GM19023 (cell line): ENCODE data around the gene AHNAK2.

ENCODE experiments used
- ATAC-seq: cut with Tn5 transposase; IDR thresholded peaks from one replicate; pipeline ENCODE4 v1.9.1; 2021; ENCODE audit warnings: mild to moderate bottlenecking, moderate library complexity; ENCODE audit not compliant: unreplicated experiment

The AHNAK2 gene

DNA sequence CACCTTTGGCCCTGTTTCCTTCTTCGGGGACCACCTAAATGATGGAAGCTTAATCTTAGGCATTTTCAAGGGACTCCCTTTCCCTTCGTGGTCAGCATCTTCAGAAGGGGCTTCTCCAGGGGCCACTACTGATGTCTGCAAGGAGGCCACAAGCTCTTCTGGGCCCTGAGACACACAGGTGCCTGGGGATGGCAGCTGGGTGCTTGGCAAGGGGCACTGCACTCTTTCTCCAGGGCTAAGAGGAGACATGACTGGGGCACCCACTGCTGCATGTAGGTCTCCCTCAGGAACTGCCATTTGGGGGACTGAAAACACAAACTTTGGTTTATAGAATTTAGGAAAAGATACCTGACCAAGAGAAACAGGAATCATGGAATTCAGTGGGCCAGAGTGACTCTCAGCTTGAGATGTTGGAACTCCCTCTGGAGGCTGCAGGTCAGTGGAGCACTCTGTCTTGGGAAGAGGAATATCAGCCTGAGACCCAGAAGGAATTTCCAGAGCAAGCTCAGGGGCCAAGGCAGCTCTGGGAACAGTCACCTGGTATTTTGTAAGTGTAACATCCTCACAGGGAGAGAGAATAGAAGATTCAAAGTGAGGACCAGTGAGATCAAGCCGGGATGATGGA lies 37.5 kb downstream of the AHNAK2 start:
- ATAC-seq = no peak

DNA sequence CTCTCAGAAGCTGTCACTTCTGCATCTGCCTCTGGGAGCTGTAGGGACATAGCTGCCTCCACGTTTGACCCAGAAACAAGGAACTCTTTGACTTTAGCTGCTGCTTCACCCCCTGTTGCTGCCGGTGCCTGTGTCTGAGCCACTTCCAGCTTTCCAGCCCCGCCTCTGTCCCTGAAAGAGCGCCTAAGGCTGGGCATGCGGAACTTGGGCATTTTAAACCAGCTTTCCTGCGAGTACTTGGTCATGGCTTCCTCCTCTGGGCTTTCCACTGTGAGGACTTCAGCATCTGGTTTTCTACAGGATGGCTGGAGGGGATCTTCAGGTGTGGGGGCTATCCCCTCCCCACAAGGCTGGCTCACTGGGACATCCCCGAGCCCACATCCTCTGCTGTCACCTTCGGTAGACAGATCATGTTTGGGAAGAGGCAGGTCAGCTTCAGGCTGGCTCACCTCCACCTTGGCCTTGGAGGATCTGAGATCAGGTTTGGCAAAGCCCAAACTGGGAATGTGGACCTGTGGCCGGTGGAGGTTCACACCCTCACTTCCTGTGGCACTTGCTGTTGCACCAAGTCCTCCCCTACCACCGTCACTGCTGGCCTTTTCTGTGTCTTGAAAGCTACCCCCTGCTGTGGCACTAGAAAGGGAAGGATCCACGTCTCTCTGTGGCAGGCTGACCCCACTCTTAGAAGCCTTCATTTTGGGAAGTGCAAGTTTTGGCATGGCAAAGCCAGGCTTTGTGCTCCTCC lies 38.3 kb downstream of the AHNAK2 start:
- no peak for ATAC-seq

DNA sequence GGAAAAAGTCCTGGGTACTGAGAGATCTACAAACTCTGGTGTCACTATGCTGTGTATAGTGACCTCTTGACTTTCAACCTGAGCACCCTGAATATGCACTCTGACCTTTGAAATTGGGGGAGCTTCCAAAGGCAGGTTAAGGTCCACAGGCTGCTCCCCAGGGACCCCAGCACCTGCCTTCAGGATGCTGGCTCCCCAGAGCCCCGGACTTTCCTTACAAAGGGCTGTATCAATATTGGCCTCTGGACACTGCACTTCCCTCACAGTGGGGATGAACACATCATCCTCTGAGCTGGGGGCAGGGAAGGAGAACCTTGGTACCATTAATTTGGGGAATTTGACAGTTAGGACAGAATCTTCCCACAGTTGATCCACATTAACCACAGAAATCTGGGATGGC lies 39.2 kb downstream of the AHNAK2 start:
- ATAC-seq = no peak

DNA sequence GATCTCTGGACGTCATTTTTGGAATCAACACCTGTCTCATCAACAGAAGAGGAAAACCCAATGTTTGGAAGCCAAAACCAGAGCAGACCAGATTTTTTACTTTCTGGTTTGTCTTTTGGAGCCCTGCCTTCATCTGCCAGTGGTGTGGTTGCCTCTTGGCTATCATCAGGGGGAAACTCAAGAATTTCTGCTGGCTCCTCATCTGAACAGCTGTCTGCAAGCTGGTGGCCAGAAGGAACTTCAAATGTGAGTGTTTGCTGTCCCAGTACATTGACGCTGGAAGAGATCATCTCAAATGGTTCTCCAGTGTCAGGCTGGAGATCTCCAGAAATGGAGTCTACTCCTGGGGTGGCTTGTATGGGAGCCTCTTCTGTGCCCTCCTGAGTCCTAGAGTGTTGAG lies 39.7 kb downstream of the AHNAK2 start:
- no peak for ATAC-seq

DNA sequence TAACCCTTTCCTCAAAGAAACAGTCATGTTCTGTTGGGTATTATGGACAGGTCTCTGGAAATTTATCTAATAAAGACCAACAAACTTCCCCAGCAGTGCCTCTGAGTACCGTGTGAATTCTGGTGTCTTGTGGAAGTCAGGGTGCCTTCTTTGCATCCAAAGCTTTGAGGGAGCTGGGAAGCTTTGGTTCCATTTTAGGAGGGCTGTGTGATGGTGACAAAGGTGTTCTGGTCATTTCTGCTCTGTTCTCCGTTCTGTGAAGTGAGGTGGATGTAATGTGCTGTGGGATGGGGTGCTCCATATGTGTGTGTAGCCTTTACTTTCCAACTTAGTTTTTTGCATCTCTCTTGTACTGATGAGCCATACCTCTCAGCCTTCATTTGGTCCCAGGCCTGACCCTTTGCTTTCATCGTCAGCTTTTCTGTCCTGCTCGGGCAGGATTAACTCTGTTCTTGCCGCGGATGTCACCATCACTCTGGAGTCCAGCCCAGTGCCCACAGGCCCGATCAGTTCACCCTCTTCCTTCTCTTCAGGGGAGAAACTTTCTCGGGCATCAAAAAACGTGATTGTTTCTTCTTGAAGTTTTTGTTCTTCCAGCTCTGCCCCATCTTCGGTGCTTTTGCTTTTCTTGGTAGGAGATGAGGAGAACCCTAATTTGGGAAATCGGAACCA lies 40.3 kb downstream of the AHNAK2 start:
- no peak for ATAC-seq

DNA sequence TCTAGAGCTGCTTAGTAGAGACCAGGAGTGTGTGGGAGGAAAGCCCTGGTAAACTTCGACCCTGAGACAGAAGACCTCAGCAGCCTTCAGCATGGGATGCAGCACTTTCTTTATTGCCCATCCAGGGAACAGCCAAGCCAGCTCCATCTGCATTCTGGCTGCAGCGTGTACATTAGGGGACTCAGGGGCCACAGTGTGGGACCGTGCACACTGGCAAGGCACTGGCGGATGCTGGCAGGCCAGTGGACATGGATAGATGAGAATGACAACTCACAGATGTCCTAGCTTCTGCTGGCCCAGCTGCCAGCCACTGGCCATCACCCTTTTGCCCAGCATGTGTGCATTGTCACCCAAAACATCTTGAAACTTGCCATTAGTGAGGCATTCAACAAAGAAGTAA lies 41.0 kb downstream of the AHNAK2 start:
- no peak for ATAC-seq

DNA sequence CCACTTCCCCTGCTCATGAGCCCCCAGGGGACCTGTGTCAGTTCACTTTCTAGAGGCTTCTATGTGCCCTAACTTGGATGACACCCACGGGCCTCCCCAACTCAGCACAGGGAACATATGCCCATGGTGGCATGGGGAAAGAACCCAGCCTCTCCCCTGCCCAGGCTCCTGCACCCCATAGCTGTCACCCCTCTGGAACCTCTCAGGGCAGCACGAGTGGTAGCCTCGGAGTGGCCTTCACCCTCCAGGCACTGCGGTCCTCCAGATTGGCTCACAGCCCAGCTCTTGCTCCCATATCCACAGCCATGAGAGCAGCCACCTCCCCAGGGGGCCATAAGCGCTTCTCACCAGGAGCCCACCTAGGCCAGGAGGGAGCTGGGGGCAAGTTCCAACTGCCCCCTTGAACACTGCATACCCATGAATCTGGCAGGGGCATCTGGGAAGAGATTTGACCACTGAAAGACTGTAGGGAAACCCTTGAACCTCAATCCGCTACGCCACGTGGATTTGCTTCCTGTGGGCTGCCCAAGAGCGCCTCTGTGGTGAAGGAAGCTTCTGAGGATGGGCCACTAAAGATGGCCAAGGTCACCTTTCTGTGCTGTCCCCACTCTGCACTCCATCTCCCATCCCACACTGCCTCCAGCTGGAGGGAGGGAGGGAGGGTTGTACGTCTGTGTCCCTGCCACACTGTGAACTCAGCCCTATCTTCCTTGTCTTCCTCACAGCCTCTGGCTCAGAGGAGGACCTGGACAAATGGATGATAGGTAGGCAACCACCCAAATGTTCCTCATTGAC lies 41.6 kb downstream of the AHNAK2 start:
- no peak for ATAC-seq

DNA sequence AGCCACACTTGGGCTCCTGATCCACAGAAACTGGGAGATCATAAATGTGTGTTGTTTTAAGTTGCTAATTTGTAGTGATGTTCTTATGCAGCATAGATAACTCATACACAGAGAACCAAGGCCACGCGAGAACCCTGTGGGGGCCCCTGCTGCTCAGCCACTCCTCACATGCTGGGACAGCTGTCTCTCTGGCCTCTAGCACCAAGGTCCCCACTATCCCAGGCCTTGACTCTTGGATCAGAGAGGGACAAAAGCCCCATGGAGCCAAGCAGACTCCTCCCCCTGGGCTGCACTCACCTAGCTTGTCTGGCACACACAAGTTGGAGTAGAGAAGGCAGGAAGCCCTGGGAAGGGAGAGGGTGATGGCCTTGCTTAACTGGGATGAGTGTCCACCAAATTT lies 42.2 kb downstream of the AHNAK2 start:
- no peak for ATAC-seq

DNA sequence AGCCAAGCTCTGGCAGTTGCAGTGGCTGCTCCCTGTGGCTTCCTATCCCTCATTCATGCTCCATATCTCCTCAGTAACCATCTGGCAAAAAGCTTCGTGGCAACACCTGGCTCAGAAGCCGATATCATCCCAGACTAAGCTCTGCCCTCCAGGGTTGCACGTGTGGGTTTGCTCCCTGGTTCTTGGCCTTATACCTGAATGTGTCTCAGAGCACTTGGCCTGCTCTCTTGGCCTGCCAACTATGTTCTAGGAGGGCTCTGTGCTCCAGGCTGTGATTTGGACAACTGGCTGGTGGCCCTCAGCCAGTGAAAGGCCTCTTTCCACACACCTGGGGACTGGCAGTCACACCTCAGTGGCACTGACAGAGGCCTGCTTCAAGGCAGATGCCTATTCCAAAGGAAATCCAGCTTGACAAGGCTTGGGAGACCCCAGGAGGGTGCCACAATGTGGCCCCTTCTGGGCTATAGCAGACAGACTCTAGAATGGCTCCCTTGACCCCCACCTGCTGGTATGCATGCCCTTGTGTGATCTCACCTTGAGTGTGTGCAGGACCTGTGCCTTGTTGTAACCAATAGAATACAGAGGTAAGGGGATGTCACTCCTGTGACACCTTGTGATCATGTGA lies 43.0 kb downstream of the AHNAK2 start:
- ATAC-seq = no peak

DNA sequence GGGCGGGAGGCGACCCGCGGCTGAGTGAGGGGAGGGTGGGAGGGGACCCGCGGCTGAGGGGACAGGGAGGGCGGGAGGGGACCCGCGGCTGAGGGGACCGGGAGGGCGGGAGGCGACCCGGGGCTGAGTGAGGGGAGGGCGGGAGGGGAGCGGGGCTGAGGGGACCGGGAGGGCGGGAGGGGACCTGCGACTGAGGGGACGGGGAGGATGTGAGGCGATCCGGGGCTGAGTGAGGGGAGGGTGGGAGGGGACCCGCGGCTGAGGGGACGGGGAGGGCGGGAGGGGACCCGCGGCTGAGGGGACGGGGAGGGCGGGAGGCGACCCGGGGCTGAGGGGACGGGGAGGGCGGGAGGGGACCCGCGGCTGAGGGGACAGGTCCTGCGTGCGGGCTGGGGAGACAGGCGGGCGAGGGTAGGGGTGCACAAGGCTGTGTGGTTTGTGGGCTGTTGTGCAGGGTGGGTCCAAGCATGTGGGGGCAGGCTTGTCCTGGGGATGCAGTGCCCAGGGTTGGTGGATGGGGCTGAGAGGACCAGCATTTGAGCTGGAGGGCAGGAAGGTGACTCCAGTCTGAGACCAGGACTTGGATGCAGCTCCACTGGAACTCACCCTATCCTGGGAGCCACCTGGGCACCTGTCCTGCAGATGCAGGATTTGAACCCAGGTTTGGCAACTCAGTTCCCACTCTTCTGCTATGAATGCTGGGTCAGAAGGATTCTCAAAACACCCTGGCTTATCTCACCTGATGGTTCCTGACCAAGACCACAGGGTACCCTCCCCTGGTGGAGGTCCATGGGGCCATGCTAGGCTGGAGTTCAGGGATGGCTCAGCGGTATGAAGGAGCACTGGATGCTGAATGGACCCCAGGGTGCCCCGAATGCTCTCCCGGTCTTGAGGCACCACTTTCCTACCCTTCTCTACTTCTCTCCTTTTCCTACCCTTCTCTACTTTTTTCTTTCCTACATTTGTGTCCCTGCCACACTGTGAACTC lies 44.1 kb downstream of the AHNAK2 start:
- no peak for ATAC-seq

DNA sequence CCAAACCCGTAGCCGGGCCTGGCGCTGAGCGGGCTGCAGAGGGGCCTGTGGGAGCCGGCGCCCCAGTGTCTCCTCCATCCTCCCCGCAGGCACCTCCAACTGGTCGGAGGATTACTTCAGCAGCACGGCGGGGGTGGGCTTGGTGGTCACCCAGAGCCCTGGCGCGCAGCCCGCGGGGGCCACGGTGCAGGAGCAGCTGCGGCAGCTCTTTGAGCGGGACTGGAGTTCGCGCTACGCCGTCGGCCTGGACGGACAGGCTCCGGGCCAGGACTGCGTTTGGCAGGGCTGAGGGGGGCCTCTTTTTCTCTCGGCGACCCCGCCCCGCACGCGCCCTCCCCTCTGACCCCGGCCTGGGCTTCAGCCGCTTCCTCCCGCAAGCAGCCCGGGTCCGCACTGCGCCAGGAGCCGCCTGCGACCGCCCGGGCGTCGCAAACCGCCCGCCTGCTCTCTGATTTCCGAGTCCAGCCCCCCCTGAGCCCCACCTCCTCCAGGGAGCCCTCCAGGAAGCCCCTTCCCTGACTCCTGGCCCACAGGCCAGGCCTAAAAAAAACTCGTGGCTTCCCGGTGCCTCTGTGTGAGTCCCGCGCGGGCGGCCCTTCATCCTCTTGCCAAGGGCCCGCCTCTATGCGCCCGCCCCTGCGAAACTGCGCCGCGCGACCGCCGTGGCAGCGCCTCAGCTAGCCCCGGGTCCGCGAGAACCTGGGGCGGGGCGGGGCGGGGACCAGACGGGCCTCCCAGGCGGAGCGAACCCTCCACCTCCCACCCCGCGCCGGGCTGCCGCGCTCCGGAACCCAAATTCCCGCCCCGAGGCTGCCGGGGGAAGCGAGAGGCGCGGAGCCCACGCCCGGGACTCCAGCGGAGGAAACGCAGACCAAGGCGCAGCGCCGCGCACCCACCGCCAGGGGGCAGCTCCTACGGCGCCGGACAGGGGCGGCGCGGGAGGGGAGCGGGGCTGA lies 45.2 kb downstream of the AHNAK2 start:
- ATAC-seq = peak; percentile 51

DNA sequence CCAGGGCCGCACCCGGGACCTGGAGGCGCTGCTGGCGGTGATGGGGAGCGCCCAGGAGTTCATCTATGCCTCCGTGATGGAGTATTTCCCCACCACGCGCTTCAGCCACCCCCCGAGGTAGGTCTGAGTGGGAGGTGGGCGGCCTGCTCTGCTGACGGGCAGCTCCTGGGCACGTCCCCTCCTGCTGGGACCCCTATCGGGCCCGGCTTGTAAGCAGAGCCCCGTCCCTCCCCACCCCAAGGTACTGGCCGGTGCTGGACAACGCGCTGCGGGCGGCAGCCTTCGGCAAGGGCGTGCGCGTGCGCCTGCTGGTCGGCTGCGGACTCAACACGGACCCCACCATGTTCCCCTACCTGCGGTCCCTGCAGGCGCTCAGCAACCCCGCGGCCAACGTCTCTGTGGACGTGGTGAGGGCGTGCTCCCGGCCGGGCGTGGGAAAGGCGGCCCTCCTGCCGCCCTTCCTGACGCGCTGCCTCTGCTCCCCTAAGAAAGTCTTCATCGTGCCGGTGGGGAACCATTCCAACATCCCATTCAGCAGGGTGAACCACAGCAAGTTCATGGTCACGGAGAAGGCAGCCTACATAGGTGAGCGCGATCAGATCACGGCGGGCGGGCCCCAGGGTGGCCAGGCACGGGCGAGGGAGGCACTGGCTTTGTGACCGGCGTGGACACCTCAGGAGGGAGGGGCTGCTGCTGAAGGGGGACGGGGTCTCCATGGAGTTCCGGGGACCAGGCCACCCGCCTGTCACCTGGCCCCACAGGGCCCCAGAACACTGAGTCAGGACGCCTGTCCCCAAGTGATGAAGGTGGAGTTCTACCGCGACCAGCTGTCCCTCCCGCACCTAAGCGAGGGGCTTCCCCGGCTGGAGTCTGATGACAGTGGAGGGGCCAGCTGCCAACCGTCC lies 46.2 kb downstream of the AHNAK2 start:
- ATAC-seq = no peak

DNA sequence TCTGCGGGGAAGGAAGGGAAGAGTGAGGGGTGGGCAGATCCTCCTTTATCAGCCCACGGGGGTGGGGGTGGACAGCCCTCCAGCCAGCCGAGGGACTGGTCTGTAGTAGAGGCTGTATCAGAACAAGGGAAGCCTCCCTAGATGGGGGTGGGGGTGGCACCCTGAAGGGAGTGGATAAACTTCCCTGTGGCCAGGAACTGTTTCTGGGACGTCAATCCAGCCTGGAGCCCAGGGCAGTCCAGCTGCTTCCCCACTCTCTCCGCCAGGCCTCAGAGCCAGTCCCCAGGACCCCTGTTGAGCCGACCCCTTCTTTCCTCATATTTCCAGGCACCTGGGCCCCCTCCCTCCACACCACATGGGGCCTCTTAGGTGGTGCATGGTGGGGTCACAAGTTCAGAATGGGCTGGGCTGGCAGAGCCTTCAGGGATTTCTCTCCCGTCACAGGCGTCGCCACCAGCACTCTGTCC lies 46.8 kb downstream of the AHNAK2 start:
- ATAC-seq = no peak

DNA sequence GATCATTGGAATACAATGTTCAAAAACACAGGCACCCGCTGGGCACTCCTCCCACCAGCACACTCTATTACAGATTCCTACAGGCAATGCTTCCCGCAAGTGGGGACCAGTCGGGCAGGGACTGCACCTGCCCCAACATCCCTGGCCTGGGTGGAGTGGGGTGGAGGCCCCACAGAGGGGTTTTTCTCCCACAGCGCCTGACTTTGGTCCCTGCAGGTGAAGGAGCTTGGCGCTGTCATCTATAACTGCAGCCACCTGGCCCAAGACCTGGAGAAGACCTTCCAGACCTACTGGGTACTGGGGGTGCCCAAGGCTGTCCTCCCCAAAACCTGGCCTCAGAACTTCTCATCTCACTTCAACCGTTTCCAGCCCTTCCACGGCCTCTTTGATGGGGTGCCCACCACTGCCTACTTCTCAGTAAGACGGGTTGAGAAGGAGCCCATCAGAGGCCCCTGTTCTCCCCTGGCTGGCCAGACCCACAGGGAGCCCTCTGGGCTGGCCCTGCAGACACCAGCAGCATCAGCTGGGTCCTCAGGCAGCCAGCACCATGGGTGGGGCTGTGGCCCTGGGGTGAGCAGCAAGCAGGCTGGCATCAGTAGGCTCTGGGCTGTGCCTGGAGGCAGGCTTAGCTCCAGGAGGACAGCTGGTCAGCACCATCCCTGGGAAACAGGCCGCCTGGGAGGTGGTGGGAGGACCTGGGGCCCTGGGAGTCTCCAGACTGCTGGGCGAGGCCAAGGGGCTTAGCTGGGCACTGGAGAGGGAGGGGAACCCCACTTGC lies 47.5 kb downstream of the AHNAK2 start:
- ATAC-seq = no peak

DNA sequence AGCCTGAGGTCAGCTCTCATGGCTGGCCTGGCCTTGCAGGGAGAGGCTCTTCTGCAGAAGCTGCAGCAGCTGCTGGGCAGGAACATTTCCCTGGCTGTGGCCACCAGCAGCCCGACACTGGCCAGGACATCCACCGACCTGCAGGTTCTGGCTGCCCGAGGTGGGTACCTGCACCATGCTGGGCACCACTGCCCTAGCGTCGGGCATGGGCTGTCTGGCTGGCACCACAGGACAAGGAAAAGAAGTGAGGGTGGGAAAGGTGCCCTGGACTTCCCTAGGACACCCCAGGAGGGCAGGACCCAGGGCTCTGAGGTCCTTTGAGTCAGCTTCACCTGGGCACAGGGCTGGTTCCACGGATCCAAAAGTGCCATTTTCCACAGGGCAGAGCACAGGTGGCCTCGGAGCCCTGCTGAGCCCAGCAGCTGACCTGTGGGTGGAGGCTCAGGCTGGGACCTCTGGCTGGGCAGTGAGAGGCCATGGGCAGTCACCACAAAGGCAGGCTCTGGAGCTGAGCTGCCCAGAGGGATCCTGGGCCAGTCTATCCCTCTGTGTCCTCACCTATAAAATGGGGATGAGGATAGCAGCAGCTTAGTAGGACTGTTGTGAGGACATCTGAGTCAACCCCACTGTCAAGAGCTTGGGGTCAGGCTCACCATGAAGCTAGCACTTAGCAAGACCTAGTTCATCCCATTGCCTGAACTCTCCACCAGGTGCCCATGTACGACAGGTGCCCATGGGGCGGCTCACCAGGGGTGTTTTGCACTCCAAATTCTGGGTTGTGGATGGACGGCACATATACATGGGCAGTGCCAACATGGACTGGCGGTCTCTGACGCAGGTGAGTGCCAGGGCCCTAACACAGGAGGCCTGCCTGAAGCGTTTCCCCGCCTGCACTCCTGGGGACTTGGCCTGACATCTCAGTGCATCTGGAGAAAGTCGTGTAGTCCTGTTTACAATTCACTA lies 48.6 kb downstream of the AHNAK2 start:
- ATAC-seq = no peak
